ENCODE measurements around the gene RANBP17. TPM values are rescaled to one million over a fixed set of nuclear protein-coding genes. Genes with fewer than 3 reads are reported as not detected.
"Not testable (repeated sequence)": the region's sequence is repeated elsewhere in the genome, so short reads cannot be mapped to it uniquely, and the experiment has no call there.

Gene RANBP17
- total RNA-seq (not detected), total RNA-seq (0 reads per million in 2 donors)

GRCh38 chr5:170861917-170862766 lies at the start of gene RANBP17:
RANBP17 (plus strand) TSS chr5:170862018.
- H3K27me3 Mint-ChIP-seq = peaks cover 10% of the 10 kb centered on the region
- H3K27ac Mint-ChIP-seq = no peak within 1 kb of the TSS

GRCh38 chr5:170813231-170813630 lies 48.6 kb upstream of the RANBP17 start:
- Mint-ChIP-seq H3K27me3 (peaks cover 25% of the 10 kb centered on the region), H3K27ac (no peak overlapping the region), H3K4me3 (no peak overlapping the region), H3K4me1 (no peaks in the 10 kb centered on the region), H3K36me3 (ENCODE audit: low read depth) (no peaks in the 10 kb centered on the region)
- H3K9me3 ChIP-seq (ENCODE audit: control insufficient read depth, low read length, poor library complexity, severe bottlenecking) = no peaks in the 10 kb centered on the region
- DNase-seq (no peak), ATAC-seq (no peak)

More at GRCh38 chr5:170861917-170862766, at the start of gene RANBP17:
- Mint-ChIP-seq H3K36me3 (ENCODE audit: low read depth) (peaks cover 2% of the 10 kb centered on the region), H3K4me3 (no peak within 1 kb of the TSS), H3K4me1 (no peaks in the 10 kb centered on the region)
- no peak for DNase-seq
- H3K9me3 ChIP-seq (ENCODE audit: control insufficient read depth, low read length, poor library complexity, severe bottlenecking) = no peaks in the 10 kb centered on the region
- no peak for ATAC-seq

GRCh38 chr5:170817195-170817594 lies 44.6 kb upstream of the RANBP17 start:
- Mint-ChIP-seq H3K4me3 (no peak overlapping the region), H3K36me3 (ENCODE audit: low read depth) (no peaks in the 10 kb centered on the region), H3K4me1 (no peaks in the 10 kb centered on the region), H3K27ac (no peak overlapping the region), H3K27me3 (peaks cover 10% of the 10 kb centered on the region)
- H3K9me3 ChIP-seq (ENCODE audit: control insufficient read depth, low read length, poor library complexity, severe bottlenecking) = no peaks in the 10 kb centered on the region
- DNase-seq = no peak
- ATAC-seq = no peak

- no peak for ATAC-seq
Observed at GRCh38 chr5:170818232-170818631, 43.6 kb upstream of the RANBP17 start.

GRCh38 chr5:170819824-170820223 lies 42.0 kb upstream of the RANBP17 start:
- no peak overlapping the region for H3K27ac Mint-ChIP-seq
- no peaks in the 10 kb centered on the region for H3K4me1 Mint-ChIP-seq
- H3K27me3 Mint-ChIP-seq = peaks cover 5% of the 10 kb centered on the region
- no peaks in the 10 kb centered on the region for H3K36me3 Mint-ChIP-seq (ENCODE audit: low read depth)
- ATAC-seq (no peak), DNase-seq (no peak)
- H3K4me3 Mint-ChIP-seq = no peak overlapping the region
- no peaks in the 10 kb centered on the region for H3K9me3 ChIP-seq (ENCODE audit: control insufficient read depth, low read length, poor library complexity, severe bottlenecking)

More at GRCh38 chr5:170818232-170818631, 43.6 kb upstream of the RANBP17 start:
- Mint-ChIP-seq H3K27ac (no peak overlapping the region), H3K4me1 (no peaks in the 10 kb centered on the region), H3K27me3 (peaks cover 6% of the 10 kb centered on the region), H3K36me3 (ENCODE audit: low read depth) (no peaks in the 10 kb centered on the region), H3K4me3 (no peak overlapping the region)
- H3K9me3 ChIP-seq (ENCODE audit: control insufficient read depth, low read length, poor library complexity, severe bottlenecking) = no peaks in the 10 kb centered on the region
- DNase-seq = no peak

GRCh38 chr5:170821257-170821800 lies 40.5 kb upstream of the RANBP17 start:
- ATAC-seq (no peak), DNase-seq (no peak)
- H3K27ac Mint-ChIP-seq = no peak overlapping the region
- H3K9me3 ChIP-seq (ENCODE audit: control insufficient read depth, low read length, poor library complexity, severe bottlenecking) = no peaks in the 10 kb centered on the region
- H3K36me3 Mint-ChIP-seq (ENCODE audit: low read depth) = no peaks in the 10 kb centered on the region
- no peaks in the 10 kb centered on the region for H3K4me1 Mint-ChIP-seq
- no peak overlapping the region for H3K4me3 Mint-ChIP-seq
- H3K27me3 Mint-ChIP-seq = peaks cover 5% of the 10 kb centered on the region

GRCh38 chr5:170826117-170826516 lies 35.7 kb upstream of the RANBP17 start:
- no peak for ATAC-seq
- DNase-seq = no peak

GRCh38 chr5:170832241-170832640 lies 29.6 kb upstream of the RANBP17 start:
- no peaks in the 10 kb centered on the region for H3K9me3 ChIP-seq (ENCODE audit: control insufficient read depth, low read length, poor library complexity, severe bottlenecking)
- Mint-ChIP-seq H3K36me3 (ENCODE audit: low read depth) (no peaks in the 10 kb centered on the region), H3K27ac (no peak overlapping the region), H3K27me3 (no peaks in the 10 kb centered on the region), H3K4me3 (no peak overlapping the region), H3K4me1 (no peaks in the 10 kb centered on the region)
- ATAC-seq (no peak), DNase-seq (no peak)

More at GRCh38 chr5:170826117-170826516, 35.7 kb upstream of the RANBP17 start:
- no peaks in the 10 kb centered on the region for H3K4me1 Mint-ChIP-seq
- H3K27ac Mint-ChIP-seq = no peak overlapping the region
- H3K4me3 Mint-ChIP-seq = no peak overlapping the region
- H3K36me3 Mint-ChIP-seq (ENCODE audit: low read depth) = no peaks in the 10 kb centered on the region
- no peaks in the 10 kb centered on the region for H3K9me3 ChIP-seq (ENCODE audit: control insufficient read depth, low read length, poor library complexity, severe bottlenecking)
- H3K27me3 Mint-ChIP-seq = no peaks in the 10 kb centered on the region

- DNase-seq; H3K4me3 Mint-ChIP-seq; H3K27ac Mint-ChIP-seq; ATAC-seq; H3K4me1 Mint-ChIP-seq; H3K36me3 Mint-ChIP-seq (ENCODE audit: low read depth); H3K27me3 Mint-ChIP-seq; H3K9me3 ChIP-seq (ENCODE audit: control insufficient read depth, low read length, poor library complexity, severe bottlenecking): not testable (repeated sequence)
Observed at GRCh38 chr5:170833981-170834380, 27.8 kb upstream of the RANBP17 start.

GRCh38 chr5:170836226-170836625 lies 25.6 kb upstream of the RANBP17 start:
- ATAC-seq = no peak
- H3K27me3 Mint-ChIP-seq = no peaks in the 10 kb centered on the region
- no peak for DNase-seq
- H3K36me3 Mint-ChIP-seq (ENCODE audit: low read depth) = no peaks in the 10 kb centered on the region
- H3K27ac Mint-ChIP-seq = no peak overlapping the region
- no peak overlapping the region for H3K4me3 Mint-ChIP-seq
- no peaks in the 10 kb centered on the region for H3K9me3 ChIP-seq (ENCODE audit: control insufficient read depth, low read length, poor library complexity, severe bottlenecking)
- H3K4me1 Mint-ChIP-seq = no peaks in the 10 kb centered on the region

- H3K27me3 Mint-ChIP-seq = no peaks in the 10 kb centered on the region
- H3K4me3 Mint-ChIP-seq = no peak overlapping the region
- no peak overlapping the region for H3K27ac Mint-ChIP-seq
- H3K9me3 ChIP-seq (ENCODE audit: control insufficient read depth, low read length, poor library complexity, severe bottlenecking) = no peaks in the 10 kb centered on the region
- ATAC-seq = no peak
- no peaks in the 10 kb centered on the region for H3K36me3 Mint-ChIP-seq (ENCODE audit: low read depth)
- no peaks in the 10 kb centered on the region for H3K4me1 Mint-ChIP-seq
- no peak for DNase-seq
Observed at GRCh38 chr5:170843870-170844269, 17.9 kb upstream of the RANBP17 start.

- Mint-ChIP-seq H3K27me3 (no peaks in the 10 kb centered on the region), H3K27ac (no peak overlapping the region), H3K4me3 (no peak overlapping the region), H3K36me3 (ENCODE audit: low read depth) (no peaks in the 10 kb centered on the region), H3K4me1 (no peaks in the 10 kb centered on the region)
- H3K9me3 ChIP-seq (ENCODE audit: control insufficient read depth, low read length, poor library complexity, severe bottlenecking) = no peaks in the 10 kb centered on the region
- no peak for DNase-seq
- no peak for ATAC-seq
Observed at GRCh38 chr5:170844651-170845050, 17.2 kb upstream of the RANBP17 start.

- H3K9me3 ChIP-seq (ENCODE audit: control insufficient read depth, low read length, poor library complexity, severe bottlenecking) = no peaks in the 10 kb centered on the region
- Mint-ChIP-seq H3K4me3 (no peak overlapping the region), H3K27ac (no peak overlapping the region), H3K4me1 (no peaks in the 10 kb centered on the region), H3K36me3 (ENCODE audit: low read depth) (no peaks in the 10 kb centered on the region), H3K27me3 (no peaks in the 10 kb centered on the region)
- ATAC-seq = no peak
- no peak for DNase-seq
Observed at GRCh38 chr5:170846416-170846815, 15.4 kb upstream of the RANBP17 start.

GRCh38 chr5:170846846-170847245 lies 15.0 kb upstream of the RANBP17 start:
- no peaks in the 10 kb centered on the region for H3K9me3 ChIP-seq (ENCODE audit: control insufficient read depth, low read length, poor library complexity, severe bottlenecking)
- ATAC-seq (no peak), DNase-seq (no peak)
- Mint-ChIP-seq H3K36me3 (ENCODE audit: low read depth) (no peaks in the 10 kb centered on the region), H3K27ac (no peak overlapping the region), H3K27me3 (peaks cover 2% of the 10 kb centered on the region), H3K4me3 (no peak overlapping the region), H3K4me1 (no peaks in the 10 kb centered on the region)

All from T-helper 17 cell (primary cell).